ENCODE results near the gene VMP1. TPM values are rescaled to one million over a fixed set of nuclear protein-coding genes. Genes with fewer than 3 reads are reported as not detected.
A peak's percentile ranks its signal among the peaks of the same experiment; 100 is the strongest.

Gene VMP1
- total and polyA plus RNA-seq, 2 of the 13 experiments (the other 11 are each of a cell fraction or from before 2014, with no cell fraction given), result 186 to 271 TPM

DNA sequence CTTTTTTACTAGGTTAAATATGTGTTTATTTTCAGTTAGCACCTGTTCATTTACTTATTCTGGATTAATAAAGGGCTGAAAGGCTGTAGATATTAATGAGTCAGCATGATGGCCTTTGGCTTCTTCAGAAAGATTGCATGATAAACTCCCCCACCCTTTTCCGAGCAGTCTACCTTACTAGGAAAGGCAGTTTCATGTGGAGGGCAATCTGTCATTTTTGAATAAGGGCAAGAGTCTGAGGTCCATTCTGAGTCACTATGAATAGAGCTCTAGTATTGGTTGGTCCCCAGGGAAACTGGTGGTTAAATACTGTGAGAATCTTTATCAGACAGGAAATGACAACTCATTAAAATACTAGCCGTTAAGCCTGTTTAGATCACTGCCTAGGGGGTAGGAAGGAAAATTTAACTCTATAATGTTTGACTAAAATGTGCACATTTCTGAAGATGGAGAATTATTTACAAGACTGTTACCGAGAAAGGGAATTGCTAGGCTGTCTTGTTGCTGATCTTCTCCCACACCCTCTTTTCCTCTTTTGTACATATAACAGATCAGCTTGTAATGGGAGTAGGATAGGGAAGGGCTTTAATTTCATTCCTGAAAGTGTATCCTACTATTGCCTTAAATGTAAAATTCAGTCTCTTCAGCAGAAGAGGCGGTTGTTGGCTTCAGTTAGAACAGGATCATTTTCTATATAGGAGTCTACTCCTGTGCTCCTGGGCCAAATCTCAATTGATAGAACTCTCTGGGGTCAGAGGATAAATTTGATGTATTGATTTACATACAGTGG is 122.0 kb downstream of the VMP1 start (continued):
- TF ChIP-seq CREM (IDR thresholded peaks at IDR 0.05) (peak; percentile 61), CREM (CRISPR knock-in tag; IDR thresholded peaks at IDR 0.05) (no peak), ZC3H13 (CRISPR knock-in tag; IDR thresholded peaks at IDR 0.05) (no peak), SMAD3 (CRISPR knock-in tag; IDR thresholded peaks at IDR 0.05) (no peak), RAD21 (CRISPR knock-in tag; IDR thresholded peaks at IDR 0.05) (no peak; the same call in 1 of the 2 replicates), ZBTB49 (CRISPR knock-in tag; IDR thresholded peaks at IDR 0.05; ENCODE audit: borderline replicate concordance) (no peak), PHF20 (CRISPR knock-in tag; IDR thresholded peaks at IDR 0.05) (no peak), POLR2AphosphoS2 (IDR thresholded peaks at IDR 0.05; ENCODE audit: low read depth, low read length) (no peak), MAFF (IDR thresholded peaks at IDR 0.05; ENCODE audit: low read depth, low read length) (peak; percentile 95), TEF (CRISPR knock-in tag; IDR thresholded peaks at IDR 0.05) (no peak), RFX5 (IDR thresholded peaks at IDR 0.05; ENCODE audit: low read depth, low read length) (no peak), RARA (CRISPR knock-in tag; IDR thresholded peaks at IDR 0.05) (peak; percentile 83), HNRNPK (IDR thresholded peaks at IDR 0.05; ENCODE audit: low read depth, low read length, poor library complexity, severe bottlenecking) (no peak), CSRNP1 (CRISPR knock-in tag; IDR thresholded peaks at IDR 0.05) (no peak), FOSL2 (CRISPR knock-in tag; IDR thresholded peaks at IDR 0.05) (peak; percentile 92), ZFP1 (CRISPR knock-in tag; IDR thresholded peaks at IDR 0.05) (no peak), SKI (IDR thresholded peaks at IDR 0.05; ENCODE audit: partially characterized antibody) (no peak)
- TF ChIP-seq, protein P1, sequence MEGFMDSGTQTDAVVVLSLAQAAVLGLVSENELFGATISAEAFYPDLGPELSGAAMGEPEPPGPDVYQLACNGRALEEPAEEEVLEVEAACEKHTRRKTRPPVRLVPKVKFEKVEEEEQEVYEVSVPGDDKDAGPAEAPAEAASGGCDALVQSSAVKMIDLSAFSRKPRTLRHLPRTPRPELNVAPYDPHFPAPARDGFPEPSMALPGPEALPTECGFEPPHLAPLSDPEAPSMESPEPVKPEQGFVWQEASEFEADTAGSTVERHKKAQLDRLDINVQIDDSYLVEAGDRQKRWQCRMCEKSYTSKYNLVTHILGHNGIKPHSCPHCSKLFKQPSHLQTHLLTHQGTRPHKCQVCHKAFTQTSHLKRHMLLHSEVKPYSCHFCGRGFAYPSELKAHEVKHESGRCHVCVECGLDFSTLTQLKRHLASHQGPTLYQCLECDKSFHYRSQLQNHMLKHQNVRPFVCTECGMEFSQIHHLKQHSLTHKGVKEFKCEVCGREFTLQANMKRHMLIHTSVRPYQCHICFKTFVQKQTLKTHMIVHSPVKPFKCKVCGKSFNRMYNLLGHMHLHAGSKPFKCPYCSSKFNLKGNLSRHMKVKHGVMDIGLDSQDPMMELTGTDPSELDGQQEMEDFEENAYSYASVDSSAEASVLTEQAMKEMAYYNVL (CRISPR knock-in tag; IDR thresholded peaks at IDR 0.05; ENCODE audit: borderline replicate concordance), result no peak
- TF ChIP-seq, protein P2, sequence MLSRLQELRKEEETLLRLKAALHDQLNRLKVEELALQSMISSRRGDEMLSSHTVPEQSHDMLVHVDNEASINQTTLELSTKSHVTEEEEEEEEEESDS (CRISPR knock-in tag; IDR thresholded peaks at IDR 0.05; ENCODE audit: borderline replicate concordance), result no peak
